Activated CD4-positive, alpha-beta T cell treated with anti-CD3 and anti-CD28 coated beads for 36 hours (primary cell): ENCODE measurements around the gene PRKCE. TPM values are rescaled to one million over a fixed set of nuclear protein-coding genes. Genes with fewer than 3 reads are reported as not detected.

Source experiments
- ATAC-seq: fragments of 200-7000 bp; cut with Tn5 transposase; one replicate; pipeline ENCODE4 v1.10.0; 2021; ENCODE audit warnings: mild to moderate bottlenecking, moderate library complexity
- CTCF ChIA-PET: fragments of 350-600 bp; sonication (Branson Sonifier 250); formaldehyde crosslinking; loops from one replicate; lab custom pipeline; 2021; ENCODE audit warnings: antibody characterized with exemption; lab: Charles Lee
- POLR2A ChIA-PET: fragments of 350-600 bp; sonication (Branson Sonifier 250); formaldehyde crosslinking; loops from one replicate; lab custom pipeline; 2021; ENCODE audit warnings: antibody characterized with exemption, inconsistent platforms; lab: Charles Lee
- DNase-seq: peaks from one replicate; pipeline ENCODE4 v3.0.0-alpha.2; 2020
- H3K27ac Mint-ChIP-seq: one replicate; pipeline ENCODE4 v1.8.0; 2021; ENCODE audit warnings: mixed read lengths
- H3K27me3 Mint-ChIP-seq: one replicate; pipeline ENCODE4 v1.8.0; 2021; ENCODE audit warnings: mixed read lengths
- H3K36me3 Mint-ChIP-seq: one replicate; pipeline ENCODE4 v1.8.0; 2021; ENCODE audit warnings: low read depth, mixed read lengths
- H3K4me1 Mint-ChIP-seq: one replicate; pipeline ENCODE4 v1.8.0; 2021; ENCODE audit warnings: mixed read lengths
- H3K4me3 Mint-ChIP-seq: one replicate; pipeline ENCODE4 v1.8.0; 2021; ENCODE audit warnings: mild to moderate bottlenecking, moderate library complexity, mixed read lengths
- H3K9me3 Mint-ChIP-seq: one replicate; pipeline ENCODE4 v1.8.0; 2021; ENCODE audit warnings: low read depth, mixed read lengths
- intact Hi-C, 2 experiments: fragments of 100-400 bp; cut with DNase I in 1 of 2; cut with micrococcal nuclease in 1 of 2; formaldehyde crosslinking; loops; one replicate each; pipeline versions ENCODE4 v1.14.2 to v1.15.1; 2022 to 2024; cut with DNase I, micrococcal nuclease
- total RNA-seq, 2 experiments: library from RNA; stranded (reverse); gene quantifications; one replicate each; pipeline ENCODE4 v1.2.3, GENCODE V29; 2021

Gene PRKCE
- total RNA-seq, 2 experiments from 2014 or later = 9.0 to 13.2 TPM

DNA sequence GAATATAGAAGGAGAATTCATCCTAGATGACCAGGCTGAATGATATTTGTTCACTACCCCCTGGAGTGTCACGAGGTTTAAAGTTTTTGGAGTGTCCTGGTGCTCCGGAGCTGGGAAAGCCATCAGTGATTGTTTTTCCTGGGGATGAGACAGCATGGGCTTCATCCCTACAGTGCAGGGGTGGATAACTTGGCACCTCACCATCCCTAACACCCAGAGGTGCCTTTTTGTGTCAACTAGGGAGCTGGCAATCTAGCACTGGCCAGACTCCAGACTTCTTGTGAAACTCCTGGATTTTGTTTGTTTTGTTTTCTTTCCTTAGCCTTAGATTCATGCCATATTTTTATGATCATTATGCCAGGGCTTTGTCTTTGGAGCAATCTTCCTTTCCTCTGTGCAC lies 164.8 kb downstream of the PRKCE start:
- Mint-ChIP-seq H3K4me1 (peaks cover 5% of the 10 kb centered on the region), H3K27me3 (no peaks in the 10 kb centered on the region), H3K36me3 (no peaks in the 10 kb centered on the region), H3K27ac (no peak overlapping the region), H3K9me3 (no peaks in the 10 kb centered on the region), H3K4me3 (no peak overlapping the region)
- ChIA-PET CTCF (interaction anchor here (1.6 kb wide), 1 partner anchor 11 kb away, joined by 4 read pairs; no protein-coding TSS in a partner anchor), POLR2A (no interaction called here)
- ATAC-seq (no peak), DNase-seq (no peak)
- intact Hi-C loops = loop anchor here in 1 of 2 experiments (10.0 kb wide), 1 partner anchor 1249 kb away; no protein-coding TSS in a partner anchor

DNA sequence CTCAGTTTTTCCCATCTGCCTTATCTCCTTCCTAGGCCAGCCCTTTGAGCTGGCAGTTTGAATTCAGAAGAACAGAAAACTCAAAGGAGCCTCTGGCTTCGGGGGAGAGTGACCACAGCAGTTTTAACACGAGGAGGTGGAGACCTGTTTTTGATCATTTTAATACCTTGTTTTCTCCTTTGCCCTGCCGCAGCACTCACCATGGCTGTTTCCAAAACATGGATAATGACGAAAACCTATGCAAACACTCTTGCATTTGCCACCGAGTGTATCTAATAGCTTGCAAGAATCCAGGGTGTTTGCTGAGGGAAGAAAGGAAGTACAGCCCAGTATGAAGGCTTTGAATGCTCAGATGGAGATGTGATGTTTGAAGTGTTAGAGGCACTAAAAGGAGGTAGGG lies 167.1 kb downstream of the PRKCE start:
- DNase-seq (no peak), ATAC-seq (no peak)
- H3K36me3 Mint-ChIP-seq = no peaks in the 10 kb centered on the region
- intact Hi-C loops = loop anchor here in 1 of 2 experiments (10.0 kb wide), 1 partner anchor 1246 kb away; no protein-coding TSS in a partner anchor
- H3K4me3 Mint-ChIP-seq = no peak overlapping the region
- ChIA-PET CTCF (no interaction called here), POLR2A (no interaction called here)
- no peaks in the 10 kb centered on the region for H3K9me3 Mint-ChIP-seq
- no peak overlapping the region for H3K27ac Mint-ChIP-seq
- H3K27me3 Mint-ChIP-seq = no peaks in the 10 kb centered on the region
- H3K4me1 Mint-ChIP-seq = peaks cover 5% of the 10 kb centered on the region

DNA sequence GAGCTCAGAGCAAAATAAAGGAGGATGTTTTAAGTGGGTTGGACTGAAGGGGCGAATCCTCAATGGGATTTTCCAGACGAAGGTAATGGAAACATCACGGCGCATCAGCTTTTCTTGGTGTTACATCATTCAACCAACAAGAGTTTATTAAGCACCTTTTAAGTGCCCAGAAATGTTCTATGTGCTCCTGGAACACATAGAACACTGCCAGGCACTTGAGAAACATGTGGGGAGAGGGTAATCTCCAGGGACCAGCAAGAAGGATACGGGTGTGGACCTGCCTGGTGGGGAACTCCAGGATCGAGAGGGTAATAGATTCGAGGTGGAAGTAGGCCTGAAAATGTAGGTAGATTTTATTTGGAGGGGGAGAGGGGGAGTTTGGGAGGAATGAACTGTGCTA lies 168.6 kb downstream of the PRKCE start:
- no peaks in the 10 kb centered on the region for H3K9me3 Mint-ChIP-seq
- ChIA-PET POLR2A (no interaction called here), CTCF (interaction anchor here (1.0 kb wide), 1 partner anchor 9 kb away, joined by 4 read pairs; no protein-coding TSS in a partner anchor)
- no peaks in the 10 kb centered on the region for H3K36me3 Mint-ChIP-seq
- DNase-seq (no peak), ATAC-seq (no peak)
- H3K4me1 Mint-ChIP-seq = peaks cover 10% of the 10 kb centered on the region
- H3K27me3 Mint-ChIP-seq = no peaks in the 10 kb centered on the region
- H3K27ac Mint-ChIP-seq = no peak overlapping the region
- intact Hi-C loops = no loop called here
- H3K4me3 Mint-ChIP-seq = no peak overlapping the region

DNA sequence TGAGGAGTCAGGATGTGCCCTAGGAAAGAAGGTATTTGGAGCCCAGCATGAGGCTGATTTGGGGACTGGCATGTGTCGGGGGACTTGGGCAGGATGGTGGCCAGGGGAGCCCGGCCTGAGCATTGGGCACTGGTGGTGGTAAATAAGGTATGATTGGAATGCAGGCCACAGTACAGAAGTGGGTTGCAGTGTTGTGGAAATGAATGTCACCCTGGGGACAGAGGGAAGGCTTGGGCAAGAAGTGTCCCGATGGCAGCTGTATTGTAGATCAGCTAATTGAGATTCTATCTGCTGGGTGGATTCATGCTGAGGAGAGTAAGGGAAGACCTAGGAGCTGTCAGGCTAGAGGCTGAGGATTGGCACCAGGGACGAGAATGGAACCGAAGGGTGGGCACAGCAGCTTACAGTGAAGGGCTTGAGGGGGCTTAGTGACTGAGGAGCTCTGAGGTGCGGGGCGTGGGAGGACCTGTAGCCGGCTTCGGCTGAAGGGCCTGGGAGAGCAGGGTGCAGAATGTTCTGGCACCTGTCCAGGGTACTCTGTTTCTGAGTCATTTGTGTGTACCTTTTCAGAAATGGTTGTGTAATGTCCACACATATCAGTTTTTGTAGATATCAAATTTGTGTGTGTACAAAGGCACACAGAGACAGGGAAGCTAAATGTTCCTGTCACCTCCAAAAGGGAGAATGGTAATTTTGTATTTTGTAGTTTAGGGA lies 170.2 kb downstream of the PRKCE start:
- Mint-ChIP-seq H3K27ac (no peak overlapping the region), H3K4me3 (no peak overlapping the region), H3K9me3 (no peaks in the 10 kb centered on the region), H3K36me3 (no peaks in the 10 kb centered on the region), H3K4me1 (peaks cover 13% of the 10 kb centered on the region), H3K27me3 (no peaks in the 10 kb centered on the region)
- ChIA-PET POLR2A (no interaction called here), CTCF (no interaction called here)
- ATAC-seq (no peak), DNase-seq (no peak)
- intact Hi-C loops = no loop called here

DNA sequence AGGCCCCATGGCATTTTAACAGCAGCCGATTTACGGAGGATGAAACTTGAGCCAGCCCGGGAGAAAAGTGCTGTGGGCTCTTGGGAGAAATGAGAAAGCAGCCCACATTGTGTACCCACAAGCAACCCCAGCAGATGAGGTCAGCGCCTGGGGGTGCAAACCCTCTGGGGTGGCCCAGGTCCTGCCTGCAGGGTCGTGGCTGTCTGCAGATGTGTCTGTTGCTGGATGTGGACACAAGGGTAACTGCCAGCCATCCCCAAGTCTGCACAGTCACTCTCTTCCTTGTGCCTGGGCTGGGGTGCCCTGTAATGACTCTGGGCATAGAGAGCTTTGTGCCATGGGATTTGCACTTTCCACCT lies 170.8 kb downstream of the PRKCE start:
- CTCF ChIA-PET = interaction anchor here (0.6 kb wide), 1 partner anchor 35 kb away, joined by 4 read pairs; no protein-coding TSS in a partner anchor
- Mint-ChIP-seq H3K27ac (no peak overlapping the region), H3K9me3 (no peaks in the 10 kb centered on the region), H3K36me3 (no peaks in the 10 kb centered on the region), H3K4me3 (no peak overlapping the region), H3K4me1 (peaks cover 13% of the 10 kb centered on the region), H3K27me3 (no peaks in the 10 kb centered on the region)
- no peak for DNase-seq
- intact Hi-C loops = no loop called here
- POLR2A ChIA-PET = no interaction called here
- ATAC-seq = no peak

DNA sequence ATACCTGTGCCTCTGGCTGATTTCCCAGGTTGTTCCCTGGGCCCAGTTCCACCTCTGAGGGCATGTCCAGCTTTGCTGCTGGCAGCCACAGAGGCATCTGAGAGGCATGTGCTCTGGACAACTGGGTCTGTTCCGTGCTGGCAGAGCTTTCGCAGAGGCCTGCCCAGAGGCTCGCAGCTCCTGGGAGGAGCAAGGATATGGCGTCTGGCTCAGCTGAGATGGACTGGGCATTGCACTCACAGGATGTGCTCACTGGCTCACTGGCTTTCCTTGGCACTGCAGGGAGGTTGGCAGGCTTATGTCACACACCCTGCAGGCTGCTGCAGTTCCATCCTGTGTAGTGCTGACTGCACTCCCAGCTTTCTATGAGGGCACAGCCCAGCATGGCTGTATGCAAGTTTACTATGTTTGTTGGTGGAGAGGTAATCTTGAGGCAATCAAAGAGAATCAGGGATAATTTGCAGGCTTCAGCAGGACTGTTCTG lies 172.3 kb downstream of the PRKCE start:
- Mint-ChIP-seq H3K27ac (no peak overlapping the region), H3K9me3 (peaks cover 2% of the 10 kb centered on the region), H3K4me1 (peaks cover 13% of the 10 kb centered on the region), H3K4me3 (no peak overlapping the region), H3K27me3 (no peaks in the 10 kb centered on the region), H3K36me3 (no peaks in the 10 kb centered on the region)
- ChIA-PET CTCF (no interaction called here), POLR2A (no interaction called here)
- no peak for DNase-seq
- intact Hi-C loops = no loop called here
- ATAC-seq = no peak

DNA sequence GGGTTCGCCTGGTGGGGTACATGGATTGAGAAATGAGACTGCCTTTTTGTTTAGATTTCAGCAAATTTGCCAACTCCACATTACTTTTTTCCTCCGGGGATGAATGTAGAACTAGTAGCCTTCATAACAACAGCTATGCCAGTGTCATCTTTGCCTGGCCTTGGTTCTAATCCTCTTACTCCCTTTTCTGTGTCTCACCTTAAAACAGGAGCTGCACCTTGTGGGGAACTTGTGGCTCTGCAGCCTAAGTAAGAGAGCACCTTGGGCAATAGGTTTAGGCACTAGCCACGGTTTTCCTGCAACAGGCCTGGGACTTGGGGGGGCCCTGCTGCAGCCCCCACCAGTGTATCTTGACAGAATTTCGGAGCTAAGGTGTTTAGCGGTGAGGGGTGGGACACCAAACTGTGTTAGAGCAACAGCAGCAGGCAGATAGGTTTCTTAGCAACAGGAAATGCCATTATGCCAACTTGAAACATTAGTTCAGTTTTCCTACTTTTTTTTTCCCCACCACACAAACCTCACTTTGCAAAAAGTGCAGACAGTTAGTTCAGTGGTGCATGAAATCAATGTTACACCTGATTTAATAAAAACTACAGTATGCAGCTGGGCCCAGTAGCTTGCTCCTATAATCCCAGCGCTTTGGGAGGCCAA lies 173.7 kb downstream of the PRKCE start:
- Mint-ChIP-seq H3K27ac (no peak overlapping the region), H3K4me1 (peaks cover 9% of the 10 kb centered on the region), H3K36me3 (peaks cover 5% of the 10 kb centered on the region), H3K9me3 (peaks cover 3% of the 10 kb centered on the region), H3K4me3 (no peak overlapping the region), H3K27me3 (no peaks in the 10 kb centered on the region)
- intact Hi-C loops = no loop called here
- ATAC-seq = no peak
- ChIA-PET POLR2A (no interaction called here), CTCF (interaction anchor here (1.1 to 2.7 kb wide), 2 partner anchors 10 to 47 kb away, joined by 3 to 8 read pairs; no protein-coding TSS in a partner anchor)
- no peak for DNase-seq

DNA sequence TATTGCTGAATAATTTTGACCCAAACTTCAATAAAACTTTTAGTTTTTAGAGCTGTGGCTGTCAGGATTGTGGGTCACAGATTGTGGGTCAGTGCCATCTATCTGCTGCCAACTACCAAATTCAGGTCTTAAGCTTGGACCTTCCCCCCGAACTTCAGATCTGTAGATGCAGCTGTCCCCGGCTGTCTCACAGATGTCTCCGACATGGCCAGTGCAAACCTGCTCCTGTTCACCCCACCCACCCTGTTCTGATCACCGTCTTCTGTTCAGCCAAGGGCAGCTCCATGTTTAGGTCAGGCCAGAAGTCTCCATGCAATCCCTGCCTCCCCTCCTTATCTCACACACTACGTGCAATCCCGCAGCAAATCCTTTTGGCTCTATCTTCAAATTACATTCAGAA lies 175.0 kb downstream of the PRKCE start:
- DNase-seq (no peak), ATAC-seq (no peak)
- H3K36me3 Mint-ChIP-seq = peaks cover 13% of the 10 kb centered on the region
- ChIA-PET CTCF (interaction anchor here (2.7 kb wide), 1 partner anchor 9 kb away, joined by 8 read pairs; no protein-coding TSS in a partner anchor), POLR2A (no interaction called here)
- H3K4me3 Mint-ChIP-seq = no peak overlapping the region
- no peaks in the 10 kb centered on the region for H3K27me3 Mint-ChIP-seq
- peaks cover 16% of the 10 kb centered on the region for H3K9me3 Mint-ChIP-seq
- H3K4me1 Mint-ChIP-seq = peaks cover 8% of the 10 kb centered on the region
- intact Hi-C loops = no loop called here
- no peak overlapping the region for H3K27ac Mint-ChIP-seq

DNA sequence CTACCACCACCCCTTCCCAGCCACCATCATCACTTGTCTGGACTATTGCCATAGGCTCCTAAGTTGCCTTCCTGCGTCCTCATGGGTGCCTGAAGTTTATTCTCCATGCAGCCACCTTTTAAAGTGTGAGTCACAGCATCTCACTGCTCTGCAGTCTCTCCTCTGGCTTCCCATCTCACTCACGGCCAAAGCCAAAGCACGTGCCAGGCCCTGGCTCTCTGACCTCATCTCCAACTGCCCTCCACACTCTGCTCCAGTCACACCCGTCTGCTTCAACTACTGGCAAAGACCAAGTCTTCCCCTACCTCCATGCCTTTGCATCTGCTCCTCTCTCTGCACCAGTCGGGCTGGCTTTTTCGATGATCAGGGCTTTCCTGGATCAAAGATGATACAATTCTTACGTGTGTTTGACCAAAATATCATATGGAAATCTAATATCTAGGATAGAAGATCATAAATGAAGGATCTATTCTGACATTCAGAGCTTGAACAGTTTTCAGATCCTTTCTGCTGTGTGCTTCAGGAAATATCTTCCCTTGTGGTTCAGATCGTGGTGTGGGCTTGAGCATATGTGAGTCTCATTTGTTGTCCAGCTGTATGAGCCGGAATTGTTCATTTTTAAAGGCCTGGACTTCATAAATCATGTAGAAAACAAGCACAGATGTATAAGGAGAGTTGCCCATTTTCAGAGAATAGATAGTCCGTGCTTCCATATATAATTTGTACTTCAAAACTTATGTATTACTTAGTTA lies 175.6 kb downstream of the PRKCE start:
- H3K36me3 Mint-ChIP-seq = peaks cover 13% of the 10 kb centered on the region
- H3K27ac Mint-ChIP-seq = no peak overlapping the region
- peaks cover 8% of the 10 kb centered on the region for H3K4me1 Mint-ChIP-seq
- ATAC-seq (no peak), DNase-seq (no peak)
- POLR2A ChIA-PET = no interaction called here
- CTCF ChIA-PET = interaction anchor here (2.7 kb wide), 1 partner anchor 8 kb away, joined by 8 read pairs; no protein-coding TSS in a partner anchor
- no peaks in the 10 kb centered on the region for H3K27me3 Mint-ChIP-seq
- H3K9me3 Mint-ChIP-seq = peaks cover 16% of the 10 kb centered on the region
- H3K4me3 Mint-ChIP-seq = no peak overlapping the region
- intact Hi-C loops = no loop called here

DNA sequence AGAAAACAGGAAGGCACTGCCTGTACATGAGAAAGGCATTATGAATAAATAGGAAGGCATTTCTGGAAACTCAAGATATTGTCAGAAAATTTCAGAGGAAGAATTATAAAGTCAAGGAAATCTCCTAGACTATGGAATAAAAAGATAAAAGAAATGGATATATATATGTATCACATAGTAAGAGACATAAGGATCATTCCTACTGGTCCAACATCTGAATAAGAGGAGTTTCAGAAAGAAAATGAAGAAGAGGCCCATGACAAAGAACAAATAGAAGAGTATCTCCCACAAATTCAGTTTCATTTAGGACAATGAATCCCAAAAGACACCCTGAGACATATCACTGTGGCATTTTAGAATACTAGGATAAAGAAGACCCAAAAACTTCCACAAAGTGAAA lies 178.8 kb downstream of the PRKCE start:
- H3K4me1 Mint-ChIP-seq = peaks cover 2% of the 10 kb centered on the region
- intact Hi-C loops = no loop called here
- H3K27me3 Mint-ChIP-seq = peaks cover 1% of the 10 kb centered on the region
- H3K4me3 Mint-ChIP-seq = no peak overlapping the region
- ATAC-seq (no peak), DNase-seq (no peak)
- H3K36me3 Mint-ChIP-seq = peaks cover 13% of the 10 kb centered on the region
- ChIA-PET POLR2A (no interaction called here), CTCF (no interaction called here)
- H3K9me3 Mint-ChIP-seq = peaks cover 16% of the 10 kb centered on the region
- H3K27ac Mint-ChIP-seq = no peak overlapping the region

DNA sequence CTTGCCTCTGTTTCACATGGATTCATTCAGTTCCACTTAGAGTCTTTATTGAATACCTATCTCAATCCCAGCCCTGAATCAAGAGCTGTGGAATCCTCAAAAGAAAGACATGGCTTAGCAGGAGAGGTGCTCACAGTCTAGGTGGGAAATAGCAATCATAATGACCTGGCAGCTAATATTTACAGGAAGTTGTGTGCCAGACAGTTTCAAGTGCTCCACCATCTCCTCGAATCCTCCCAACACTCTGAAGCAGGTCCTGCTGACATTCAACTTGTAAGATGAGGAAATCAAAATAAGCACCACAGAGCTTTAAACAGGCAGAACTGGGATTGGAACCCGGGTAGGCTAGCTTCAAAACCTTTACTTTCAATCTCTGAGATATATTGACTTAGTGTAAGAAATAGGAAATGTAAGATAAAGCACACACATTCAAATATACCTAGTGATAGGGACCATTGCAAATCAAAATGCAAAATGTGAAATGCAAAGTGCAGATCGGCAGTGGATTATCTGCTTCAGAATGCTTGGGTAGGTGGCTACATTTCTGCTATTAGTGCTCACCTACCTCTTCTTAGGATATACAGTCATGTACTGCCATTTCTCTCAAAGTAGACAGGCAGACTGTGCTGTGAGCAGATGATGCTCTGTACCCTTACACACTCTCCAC lies 182.0 kb downstream of the PRKCE start:
- peaks cover 2% of the 10 kb centered on the region for H3K4me1 Mint-ChIP-seq
- intact Hi-C loops = no loop called here
- CTCF ChIA-PET = no interaction called here
- POLR2A ChIA-PET = no interaction called here
- DNase-seq (no peak), ATAC-seq (no peak)
- H3K27me3 Mint-ChIP-seq = peaks cover 1% of the 10 kb centered on the region
- H3K4me3 Mint-ChIP-seq = no peak overlapping the region
- H3K36me3 Mint-ChIP-seq = peaks cover 13% of the 10 kb centered on the region
- no peak overlapping the region for H3K27ac Mint-ChIP-seq
- H3K9me3 Mint-ChIP-seq = peaks cover 15% of the 10 kb centered on the region
